Activated CD8-positive, alpha-beta T cell treated with anti-CD3 and anti-CD28 coated beads for 36 hours (primary cell): ENCODE measurements around the gene PEF1. TPM values are rescaled to one million over a fixed set of nuclear protein-coding genes. Genes with fewer than 3 reads are reported as not detected.

Source experiments
- ATAC-seq: fragments of 200-7000 bp; cut with Tn5 transposase; one replicate; pipeline ENCODE4 v1.10.0; 2021; ENCODE audit warnings: mild to moderate bottlenecking, moderate library complexity
- CTCF ChIA-PET: fragments of 350-600 bp; sonication (Branson Sonifier 250); formaldehyde crosslinking; loops from one replicate; lab custom pipeline; 2021; ENCODE audit warnings: antibody characterized with exemption; lab: Charles Lee
- POLR2A ChIA-PET: fragments of 350-600 bp; sonication (Branson Sonifier 250); formaldehyde crosslinking; loops from one replicate; lab custom pipeline; 2021; ENCODE audit warnings: antibody characterized with exemption; lab: Charles Lee
- DNase-seq: peaks from one replicate; pipeline ENCODE4 v3.0.0-alpha.2; 2020
- H3K27ac Mint-ChIP-seq: one replicate; pipeline ENCODE4 v1.8.0; 2021; ENCODE audit warnings: mild to moderate bottlenecking, mixed read lengths
- H3K27me3 Mint-ChIP-seq: one replicate; pipeline ENCODE4 v1.8.0; 2021; ENCODE audit warnings: mixed read lengths
- H3K36me3 Mint-ChIP-seq: one replicate; pipeline ENCODE4 v1.8.0; 2021; ENCODE audit warnings: low read depth, mixed read lengths
- H3K4me1 Mint-ChIP-seq: one replicate; pipeline ENCODE4 v1.8.0; 2021; ENCODE audit warnings: low read depth, mixed read lengths
- H3K4me3 Mint-ChIP-seq: one replicate; pipeline ENCODE4 v1.8.0; 2021; ENCODE audit warnings: mild to moderate bottlenecking, moderate library complexity, mixed read lengths
- H3K9me3 Mint-ChIP-seq: one replicate; pipeline ENCODE4 v1.8.0; 2021; ENCODE audit warnings: mixed read lengths
- CTCF ChIP-seq: fragments of 200-600 bp; IDR thresholded peaks from one replicate; pipeline ENCODE4 v1.8.0; 2022; ENCODE audit warnings: antibody characterized with exemption, mild to moderate bottlenecking
- intact Hi-C: fragments of 100-400 bp; cut with micrococcal nuclease; formaldehyde crosslinking; loops from one replicate; pipeline ENCODE4 v1.10.0; 2022
- total RNA-seq, 2 experiments: library from RNA; stranded (reverse); gene quantifications; one replicate each; pipeline ENCODE4 v1.2.3, GENCODE V29; 2021

Gene PEF1
- total RNA-seq, 2 experiments from 2014 or later, result 58.1 to 61.9 TPM

- ATAC-seq (peak; percentile 55), DNase-seq (peak; percentile 20)
- no peak for TF ChIP-seq CTCF
- Mint-ChIP-seq H3K36me3 (no peaks in the 10 kb centered on the region), H3K4me1 (peaks cover 10% of the 10 kb centered on the region), H3K4me3 (no peak overlapping the region), H3K27ac (no peak overlapping the region), H3K27me3 (no peaks in the 10 kb centered on the region), H3K9me3 (no peaks in the 10 kb centered on the region)
- CTCF ChIA-PET, result no interaction called here
- intact Hi-C loops, result no loop called here
- POLR2A ChIA-PET, result interaction anchor here (1.3 kb wide), 1 partner anchor 18 kb away, joined by 3 read pairs; no protein-coding TSS in a partner anchor
Measured at GRCh38 chr1:31624309-31624708, 20.4 kb downstream of the PEF1 start.

GRCh38 chr1:31623365-31623764 is 21.3 kb downstream of the PEF1 start:
- H3K4me1 Mint-ChIP-seq, result peaks cover 10% of the 10 kb centered on the region
- CTCF ChIA-PET, result no interaction called here

GRCh38 chr1:31621847-31622730 is 22.6 kb downstream of the PEF1 start:
- CTCF ChIA-PET, result interaction anchor here (1.1 kb wide), 1 partner anchor 34 kb away, joined by 3 read pairs; no protein-coding TSS in a partner anchor
- ATAC-seq (no peak), DNase-seq (no peak)
- POLR2A ChIA-PET, result interaction anchor here (0.6 to 1.1 kb wide), 2 partner anchors 95 to 138 kb away, joined by 3 read pairs; no protein-coding TSS in a partner anchor
- intact Hi-C loops, result no loop called here
- Mint-ChIP-seq H3K36me3 (no peaks in the 10 kb centered on the region), H3K4me3 (no peak overlapping the region), H3K4me1 (peaks cover 12% of the 10 kb centered on the region), H3K27ac (no peak overlapping the region), H3K9me3 (no peaks in the 10 kb centered on the region), H3K27me3 (peaks cover 9% of the 10 kb centered on the region)
- TF ChIP-seq CTCF, result no peak

More at GRCh38 chr1:31623365-31623764, 21.3 kb downstream of the PEF1 start:
- Mint-ChIP-seq H3K9me3 (no peaks in the 10 kb centered on the region), H3K4me3 (no peak overlapping the region), H3K36me3 (no peaks in the 10 kb centered on the region), H3K27me3 (peaks cover 6% of the 10 kb centered on the region), H3K27ac (no peak overlapping the region)
- no peak for TF ChIP-seq CTCF
- POLR2A ChIA-PET, result no interaction called here
- ATAC-seq (no peak), DNase-seq (no peak)
- intact Hi-C loops, result no loop called here

GRCh38 chr1:31621498-31621820 is 23.2 kb downstream of the PEF1 start:
- ChIA-PET POLR2A (interaction anchor here (0.6 to 1.1 kb wide), 2 partner anchors 95 to 139 kb away, joined by 3 read pairs; no protein-coding TSS in a partner anchor), CTCF (no interaction called here)
- no peak for TF ChIP-seq CTCF
- Mint-ChIP-seq H3K9me3 (no peaks in the 10 kb centered on the region), H3K27ac (no peak overlapping the region), H3K4me1 (peaks cover 12% of the 10 kb centered on the region), H3K4me3 (no peak overlapping the region), H3K27me3 (peaks cover 16% of the 10 kb centered on the region), H3K36me3 (no peaks in the 10 kb centered on the region)
- DNase-seq (no peak), ATAC-seq (no peak)
- intact Hi-C loops, result no loop called here
